NCI-H1436 (cell line): ENCODE data around the gene AHCYL2.
"Not testable (repeated sequence)": the region's sequence is repeated elsewhere in the genome, so short reads cannot be mapped to it uniquely, and the experiment has no call there.

ENCODE experiments used
- DNase-seq: peaks from one replicate; lab custom pipeline; 2025; lab: John Stamatoyannopoulos, UW

The AHCYL2 gene

GRCh38 chr7:129454249-129454551, 229.4 kb downstream of the AHCYL2 start:
- DNase-seq, result no peak

- DNase-seq, result no peak
Observed at GRCh38 chr7:129456421-129456820, 231.6 kb downstream of the AHCYL2 start.

- no peak for DNase-seq
Observed at GRCh38 chr7:129457101-129457500, 232.3 kb downstream of the AHCYL2 start.

GRCh38 chr7:129458171-129458570, 233.3 kb downstream of the AHCYL2 start:
- DNase-seq, result no peak

- DNase-seq, result no peak
Observed at GRCh38 chr7:129461809-129462208, 237.0 kb downstream of the AHCYL2 start.

- no peak for DNase-seq
Observed at GRCh38 chr7:129462420-129462819, 237.6 kb downstream of the AHCYL2 start.

DNA sequence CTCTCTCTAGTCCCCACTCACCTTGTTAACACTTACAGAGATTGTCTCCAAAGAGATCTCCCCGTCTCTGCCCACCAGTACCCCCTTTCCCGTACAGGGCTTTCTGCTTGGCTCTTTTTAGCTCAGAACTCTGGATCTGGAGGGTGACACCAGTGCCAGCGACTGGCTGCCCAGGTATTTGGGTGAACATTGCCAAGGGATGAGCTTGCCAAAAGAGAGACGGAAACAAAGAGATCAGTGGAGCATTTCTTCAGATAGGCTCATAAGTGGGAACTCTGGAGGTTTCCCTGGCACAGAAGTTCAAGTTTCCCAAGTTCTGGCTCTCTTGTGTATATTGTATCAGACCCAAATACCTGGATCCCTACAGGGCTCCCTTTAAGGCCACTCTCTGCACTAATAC, 239.4 kb downstream of the AHCYL2 start:
- no peak for DNase-seq

DNA sequence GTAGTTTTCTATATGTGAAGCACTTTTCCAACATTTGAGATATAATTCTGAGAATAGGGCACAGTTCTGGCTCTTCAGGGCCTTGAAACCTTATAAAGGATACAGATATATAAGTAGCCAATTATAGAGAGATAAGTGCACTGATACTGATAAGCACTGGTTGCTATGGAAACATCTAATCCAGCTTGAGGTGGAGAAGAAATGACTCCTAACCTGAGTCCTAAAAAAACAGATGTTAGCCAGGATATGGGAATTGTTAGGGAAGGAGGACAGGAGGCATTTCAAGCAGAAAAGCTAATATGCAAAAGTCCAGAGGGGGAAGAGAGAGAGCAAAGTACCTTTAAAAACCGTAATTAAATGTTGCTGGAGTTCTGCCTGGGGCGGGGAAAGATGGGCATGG, 240.2 kb downstream of the AHCYL2 start:
- no peak for DNase-seq

DNA sequence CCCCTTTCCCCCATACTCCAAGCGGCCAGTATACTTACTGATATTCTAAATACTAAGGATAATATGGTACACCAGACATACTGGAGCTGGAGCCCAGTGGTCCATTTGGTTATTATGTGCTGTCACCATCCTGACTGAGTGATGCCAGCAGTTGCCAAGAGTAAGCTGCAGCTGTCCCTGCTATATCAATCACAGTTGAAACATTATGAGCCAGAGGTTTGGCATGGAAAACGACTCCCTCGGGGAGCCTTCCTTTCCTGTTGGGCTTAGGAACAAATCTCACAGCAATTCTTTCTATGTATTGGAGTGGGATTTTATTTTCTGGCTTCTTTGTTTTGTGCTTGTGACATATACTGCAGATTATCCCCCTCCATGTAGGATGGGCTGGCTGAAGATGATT, 242.0 kb downstream of the AHCYL2 start:
- DNase-seq, result no peak

DNA sequence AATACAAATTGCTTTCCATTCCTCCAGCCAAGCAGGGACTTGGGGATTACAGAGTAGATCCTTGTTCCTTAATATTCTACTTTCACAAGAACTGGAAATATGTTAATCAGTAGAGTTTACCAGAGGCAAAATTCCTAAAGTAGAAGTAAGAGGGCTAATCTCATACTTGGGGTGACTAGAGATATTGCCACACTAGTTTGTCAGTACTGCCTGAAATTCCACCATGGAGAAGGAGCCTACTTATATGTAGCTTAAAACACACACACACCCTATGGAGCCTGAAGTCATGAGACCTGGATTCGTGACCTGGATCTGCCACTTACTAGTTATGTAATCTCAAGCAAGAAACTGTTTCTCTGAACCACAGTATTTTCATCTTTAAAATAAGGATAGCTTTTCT, 243.3 kb downstream of the AHCYL2 start:
- DNase-seq, result no peak

DNA sequence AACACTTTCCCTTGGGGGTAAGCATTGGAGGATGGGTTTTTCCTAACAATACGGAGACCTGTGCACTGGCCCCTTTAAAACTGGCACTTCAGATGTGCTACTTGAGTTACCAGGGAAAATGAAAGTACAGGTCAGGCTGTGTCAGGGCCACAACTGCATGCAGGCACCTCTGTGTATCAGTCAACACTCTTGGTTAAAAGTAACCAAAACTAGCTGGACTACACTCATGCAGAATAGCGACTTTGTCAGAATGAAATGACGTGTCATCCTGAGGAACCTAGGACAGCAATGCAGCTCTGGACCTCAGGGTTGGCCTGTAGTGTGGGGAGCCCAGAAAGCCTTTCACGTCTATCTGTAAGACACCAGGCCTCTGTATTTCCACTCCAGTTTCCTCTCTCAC, 243.7 kb downstream of the AHCYL2 start:
- DNase-seq, result no peak

GRCh38 chr7:129469930-129470329, 245.1 kb downstream of the AHCYL2 start:
- no peak for DNase-seq

DNA sequence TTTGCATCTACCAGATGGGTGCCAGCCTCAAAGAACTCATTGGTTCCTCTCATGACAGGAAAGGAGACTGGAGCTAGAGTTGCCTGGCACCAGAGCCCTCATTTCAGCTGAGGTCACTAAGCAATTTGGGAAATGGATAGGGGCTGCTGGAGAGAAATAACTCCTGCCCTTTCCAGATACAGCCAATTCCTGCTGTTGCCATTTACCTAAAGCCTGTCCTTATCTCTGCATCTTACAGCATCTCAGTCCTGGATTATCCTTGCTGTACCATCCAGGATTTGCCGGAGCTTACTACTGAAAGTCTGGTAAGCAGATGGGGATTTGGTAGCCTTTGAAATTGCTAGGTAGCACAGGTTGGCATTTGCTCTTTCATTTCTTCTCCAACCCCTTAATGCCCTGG, 245.6 kb downstream of the AHCYL2 start:
- DNase-seq, result no peak

DNA sequence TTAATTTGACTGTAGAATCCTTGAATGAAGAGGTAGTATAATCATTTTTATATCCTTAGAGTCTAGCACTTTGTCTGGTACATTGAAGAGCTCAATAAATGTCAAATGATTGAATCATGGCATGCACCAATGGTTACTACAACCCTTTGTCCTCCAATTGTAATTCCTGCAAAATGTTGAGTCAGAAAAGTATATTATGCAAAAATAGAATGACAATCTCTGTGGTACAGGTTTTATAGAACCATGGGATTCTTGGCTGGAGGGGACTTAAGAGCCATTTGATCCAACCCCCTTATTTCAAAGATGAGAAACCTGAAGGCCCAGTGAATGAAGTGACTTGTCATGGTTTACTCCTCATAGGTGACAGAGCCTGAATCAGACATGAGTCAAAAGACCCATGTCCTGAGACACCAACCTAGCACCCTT, 246.6 kb downstream of the AHCYL2 start:
- DNase-seq, result no peak

DNA sequence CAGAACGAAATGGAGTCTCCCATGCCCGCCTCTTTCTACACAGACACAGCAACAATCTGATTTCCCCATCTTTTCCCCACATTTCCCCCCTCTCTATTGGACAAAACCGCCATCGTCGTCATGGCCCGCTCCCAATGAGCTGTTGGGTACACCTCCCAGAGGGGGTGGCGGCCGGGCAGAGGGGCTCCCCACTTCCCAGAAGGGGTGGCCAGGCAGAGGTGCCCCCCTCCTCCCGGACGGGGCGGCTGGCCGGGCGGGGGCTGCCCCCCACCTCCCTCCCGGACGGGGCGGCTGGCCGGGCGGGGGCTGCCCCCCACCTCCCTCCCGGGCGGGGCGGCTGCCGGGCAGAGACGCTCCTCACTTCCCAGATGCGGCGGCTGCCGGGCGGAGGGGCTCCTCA, 251.1 kb downstream of the AHCYL2 start:
- not testable (repeated sequence) for DNase-seq

DNA sequence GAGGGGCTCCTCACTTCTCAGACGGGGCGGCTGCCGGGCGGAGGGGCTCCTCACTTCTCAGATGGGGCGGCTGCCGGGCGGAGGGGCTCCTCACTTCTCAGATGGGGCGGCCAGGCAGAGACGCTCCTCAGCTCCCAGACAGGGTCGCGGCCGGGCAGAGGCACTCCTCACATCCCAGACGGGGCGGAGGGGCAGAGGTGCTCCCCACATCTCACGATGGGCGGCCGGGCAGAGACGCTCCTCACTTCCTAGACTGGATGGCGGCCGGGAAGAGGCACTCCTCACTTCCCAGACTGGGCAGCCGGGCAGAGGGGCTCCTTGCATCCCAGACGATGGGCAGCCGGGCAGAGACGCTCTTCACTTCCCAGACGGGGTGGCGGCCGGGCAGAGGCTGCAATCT, 251.6 kb downstream of the AHCYL2 start:
- DNase-seq, result not testable (repeated sequence)
